Stimulated activated naive CD8-positive, alpha-beta T cell treated with anti-CD3 and anti-CD28 coated beads, Interleukin-15, Interleukin-2, amounts not matched to agents 100 U/mL and 50 U/mL, for 24 hours (primary cell): Measurements from ENCODE around the gene BCL2L11.

Experiments used
- ATAC-seq: fragments of 150-1000 bp; cut with Tn5 transposase; one replicate; pipeline ENCODE4 v1.10.0; 2021
- DNase-seq: peaks from one replicate; pipeline ENCODE4 v3.0.0; 2021

Gene BCL2L11

DNA sequence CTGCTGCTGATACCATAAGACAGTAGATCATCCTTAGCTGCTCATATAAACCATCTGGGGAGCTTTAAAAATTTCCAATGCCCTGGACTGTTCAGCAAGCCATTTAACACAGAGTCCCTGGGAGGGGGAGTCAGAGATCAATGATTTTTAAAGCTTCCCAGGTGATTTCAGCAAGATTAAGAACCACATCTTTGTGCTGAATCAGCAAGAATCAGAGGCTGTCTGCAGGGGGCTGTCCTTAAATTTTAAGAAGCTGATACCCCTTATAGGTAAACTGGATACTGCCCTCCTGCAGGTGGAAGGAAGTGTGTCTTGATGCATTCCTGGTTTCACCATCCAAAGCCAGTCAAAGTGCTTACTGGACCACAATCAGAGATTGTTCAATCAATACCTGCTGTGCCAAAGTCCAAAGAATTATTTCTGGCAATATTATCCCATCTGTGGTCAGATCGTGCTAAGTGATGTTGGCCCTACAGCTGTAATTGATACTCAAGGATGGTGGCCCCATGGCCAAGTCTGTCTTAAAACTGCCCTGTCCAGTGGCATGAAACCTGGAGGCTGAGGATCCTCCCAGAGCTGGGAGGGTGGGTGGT, 72.2 kb downstream of the BCL2L11 start:
- DNase-seq: no peak
- ATAC-seq: no peak

DNA sequence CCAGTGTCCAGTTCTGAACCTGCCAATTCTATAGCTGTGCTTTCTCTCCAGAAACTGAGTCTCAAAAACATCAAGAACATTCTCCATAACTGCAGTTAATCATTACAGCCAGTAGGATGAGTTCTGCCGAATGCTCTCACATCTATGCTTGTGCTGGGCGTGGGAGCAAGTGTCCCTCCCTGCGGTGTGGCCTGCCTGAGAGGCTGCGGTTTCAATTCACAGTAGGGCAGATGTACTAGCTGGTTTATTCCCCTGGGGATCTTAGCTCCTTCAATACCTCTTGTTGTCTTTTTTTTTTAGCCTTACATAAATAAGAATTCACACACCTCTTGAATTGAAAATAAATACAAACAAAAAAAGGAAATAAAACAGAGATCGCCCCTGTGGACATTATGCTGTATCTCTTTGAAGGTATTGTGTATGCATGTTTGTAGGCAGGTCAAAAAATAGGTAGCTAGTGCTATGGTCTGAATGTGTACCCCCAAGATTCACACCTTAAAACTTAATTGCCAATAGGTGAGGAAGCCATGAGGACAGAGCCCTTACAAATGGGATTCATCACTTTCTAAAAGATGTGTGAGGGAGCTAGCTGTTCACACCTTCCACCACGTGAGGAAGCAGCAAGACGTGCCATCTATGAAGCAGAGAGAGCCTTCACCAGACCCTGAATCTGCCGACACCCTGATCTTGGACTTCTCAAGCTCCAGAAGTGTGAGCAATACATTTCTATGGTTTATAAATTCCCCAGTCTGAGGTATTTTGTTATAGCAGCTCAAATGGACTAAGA, 74.3 kb downstream of the BCL2L11 start:
- ATAC-seq (no peak), DNase-seq (no peak)

DNA sequence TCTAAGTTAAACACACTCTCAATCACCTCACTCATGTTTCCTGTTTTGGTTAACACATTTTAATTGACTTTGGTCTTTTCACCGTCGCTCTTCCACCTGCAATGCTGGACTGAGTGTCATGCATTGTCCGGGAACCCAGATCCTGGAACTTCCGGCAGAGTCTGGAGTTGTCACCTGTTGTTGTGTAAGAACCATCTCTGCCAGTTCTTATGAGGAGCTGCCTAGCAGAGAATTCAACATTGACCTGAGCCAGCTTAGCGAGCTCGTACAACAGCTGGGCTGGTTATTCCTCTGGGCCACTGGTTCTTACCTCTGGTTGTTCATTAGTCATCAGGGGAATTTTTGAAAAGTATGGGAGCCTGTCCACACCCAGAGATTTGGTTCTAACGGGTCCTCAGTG, 75.7 kb downstream of the BCL2L11 start:
- no peak for ATAC-seq
- DNase-seq: no peak

DNA sequence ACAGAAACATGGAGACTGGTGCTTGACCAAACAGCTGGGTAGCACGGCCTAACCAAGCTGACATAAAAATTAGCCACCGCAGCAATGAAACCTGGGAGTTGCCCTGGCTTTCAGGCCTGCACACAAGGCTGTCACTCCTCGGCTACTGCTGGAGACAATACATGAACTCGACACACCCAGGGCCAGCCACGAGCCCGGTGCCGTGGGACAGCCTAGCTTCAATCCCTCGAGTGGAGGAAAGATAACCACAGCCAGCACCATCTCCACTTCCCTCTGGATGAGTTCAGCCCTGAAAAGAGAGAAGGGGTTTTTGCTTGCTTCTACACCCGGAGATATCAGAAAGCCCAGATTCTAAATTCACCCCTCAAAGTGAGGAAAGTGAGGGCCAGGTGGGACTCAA, 78.0 kb downstream of the BCL2L11 start:
- ATAC-seq: no peak
- no peak for DNase-seq

DNA sequence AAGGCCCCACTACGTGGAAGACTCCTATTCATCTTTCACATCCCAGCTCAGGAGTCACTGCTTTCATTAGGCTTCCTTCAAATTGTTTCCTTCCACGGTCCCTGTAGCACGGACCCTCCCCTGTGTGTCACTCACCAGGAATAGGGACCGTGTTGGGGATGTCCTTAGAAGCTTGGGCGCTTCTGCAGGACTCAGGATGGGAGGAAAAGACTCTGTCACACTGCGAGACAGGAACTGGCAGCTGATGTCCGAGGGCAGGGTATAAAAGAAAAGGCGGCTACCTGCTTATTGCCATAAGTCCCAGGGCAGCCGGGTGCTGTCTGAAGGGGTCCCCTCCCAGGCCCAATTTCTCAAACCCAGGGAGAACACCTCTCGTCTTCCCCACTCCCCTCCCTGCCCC, 79.1 kb downstream of the BCL2L11 start:
- ATAC-seq (no peak), DNase-seq (no peak)

DNA sequence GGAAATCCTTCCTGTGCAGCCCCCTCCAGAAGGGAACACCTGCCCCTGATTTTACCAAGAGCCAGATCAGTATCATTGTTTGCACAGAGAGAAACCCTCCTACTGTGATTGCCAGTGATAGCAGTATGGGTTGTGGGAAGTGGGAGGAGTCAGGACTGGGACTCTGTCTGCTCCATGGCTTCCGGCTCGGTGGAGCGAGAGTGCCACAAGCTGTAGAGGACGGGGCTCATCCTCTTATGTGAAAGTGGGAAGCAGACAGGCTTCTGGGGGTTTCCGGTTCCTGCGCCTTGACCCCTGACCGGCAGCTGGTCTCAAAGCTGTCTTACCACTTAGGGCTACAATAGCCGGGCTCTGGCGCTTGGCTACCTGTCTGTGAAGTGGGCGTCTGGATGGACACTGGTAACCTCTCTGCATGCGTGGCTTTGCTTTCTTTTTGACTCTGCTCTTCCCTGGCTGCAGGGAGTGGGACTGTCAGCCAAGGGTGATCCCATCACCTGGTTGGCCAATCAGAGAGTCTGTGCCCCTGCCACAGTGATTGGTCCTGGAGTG, 79.7 kb downstream of the BCL2L11 start:
- ATAC-seq (no peak), DNase-seq (no peak)

DNA sequence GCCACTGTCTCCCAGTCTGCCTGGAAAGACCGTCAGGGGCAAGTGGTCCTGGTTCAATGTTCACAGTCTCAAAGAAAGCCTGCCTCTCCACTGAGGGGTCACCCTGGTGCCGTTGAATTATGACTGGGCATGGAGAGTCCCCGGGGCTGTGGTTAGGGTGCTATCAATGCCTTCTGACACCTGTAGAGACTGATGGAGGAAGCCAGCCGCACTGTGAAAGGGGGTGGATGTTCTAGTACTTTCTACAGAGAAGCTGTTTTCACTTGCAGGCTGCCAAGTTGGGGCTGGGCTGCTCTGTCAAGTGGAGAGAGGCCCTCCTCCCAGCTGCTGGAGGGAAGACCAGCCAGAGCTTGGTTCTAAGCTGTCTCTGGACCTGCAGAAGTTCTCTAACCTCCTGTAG, 80.5 kb downstream of the BCL2L11 start:
- ATAC-seq: peak; percentile 45

DNA sequence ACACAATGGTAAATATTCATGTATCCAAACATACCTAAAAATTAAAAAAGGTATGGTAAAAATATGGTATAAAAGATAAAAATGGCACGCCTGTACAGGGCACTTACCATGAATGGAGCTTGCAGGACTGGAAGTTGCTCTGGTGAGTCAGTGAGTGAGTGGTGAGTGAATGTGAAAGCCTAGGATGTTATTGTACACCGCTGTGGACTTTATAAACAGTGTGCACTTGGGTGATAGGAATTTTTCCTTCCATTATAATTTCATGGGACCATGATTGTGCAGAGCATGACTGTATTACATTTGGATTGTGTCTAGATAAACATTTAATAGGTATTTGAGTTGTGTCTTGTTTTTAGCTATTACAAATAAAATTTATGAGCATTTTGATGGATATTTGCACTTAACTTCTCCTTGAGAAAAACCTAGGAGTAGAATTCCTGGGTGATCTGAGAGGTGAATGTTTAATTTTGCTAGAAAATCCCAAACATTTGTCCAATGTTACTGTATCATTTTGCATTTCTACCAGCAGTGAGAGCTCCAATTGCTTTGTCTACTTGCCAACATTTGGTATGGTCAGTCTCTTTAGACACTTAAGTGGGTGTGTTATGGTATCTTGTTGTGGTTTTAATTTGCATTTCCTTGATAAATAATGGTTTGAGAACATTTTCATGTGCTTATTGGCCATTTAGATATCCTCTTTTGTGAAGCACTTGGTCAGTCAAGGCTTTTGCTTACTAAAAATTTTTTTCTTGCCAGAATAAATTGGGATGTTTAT, 81.7 kb downstream of the BCL2L11 start:
- no peak for DNase-seq

More for the DNA sequence above, 80.5 kb downstream of the BCL2L11 start:
- DNase-seq: peak; percentile 15

DNA sequence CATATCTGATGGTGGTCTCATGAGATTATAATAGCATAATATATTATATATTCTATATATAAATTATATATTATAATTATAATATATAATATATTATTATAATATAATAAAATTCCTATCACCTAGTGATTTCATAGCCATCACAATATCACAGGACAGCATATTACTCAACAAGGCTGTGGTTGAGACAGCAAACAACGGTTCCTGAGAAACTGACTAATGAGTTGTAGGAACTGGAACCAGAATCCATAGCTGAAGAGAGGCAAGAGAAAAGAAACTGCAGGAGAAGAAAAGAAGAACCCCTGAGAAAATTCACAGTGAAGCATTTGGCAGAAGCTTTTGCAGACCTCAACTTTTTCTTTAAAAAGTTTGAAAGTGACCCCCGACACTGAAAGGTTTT, 84.0 kb downstream of the BCL2L11 start:
- no peak for DNase-seq
- ATAC-seq: no peak

More for the DNA sequence above, 81.7 kb downstream of the BCL2L11 start:
- no peak for ATAC-seq

DNA sequence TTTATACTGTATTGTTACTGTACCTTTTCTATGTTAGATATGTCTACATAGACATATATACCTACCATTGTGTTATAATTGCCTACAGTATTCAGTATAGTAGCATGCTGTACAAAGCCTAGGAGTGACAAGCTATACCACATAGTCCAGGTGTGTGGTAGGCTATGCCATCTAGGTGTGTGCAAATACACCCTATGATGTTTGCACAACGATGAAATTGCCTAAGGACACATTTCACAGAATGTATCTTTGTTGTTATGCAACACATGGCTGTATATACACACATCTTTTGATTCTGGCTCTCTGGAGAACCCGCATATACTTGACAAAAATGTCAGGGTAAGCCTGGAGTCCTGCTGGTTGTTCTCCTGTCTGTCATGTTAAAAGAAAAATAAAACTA, 85.1 kb downstream of the BCL2L11 start:
- DNase-seq: no peak
- ATAC-seq: no peak

DNA sequence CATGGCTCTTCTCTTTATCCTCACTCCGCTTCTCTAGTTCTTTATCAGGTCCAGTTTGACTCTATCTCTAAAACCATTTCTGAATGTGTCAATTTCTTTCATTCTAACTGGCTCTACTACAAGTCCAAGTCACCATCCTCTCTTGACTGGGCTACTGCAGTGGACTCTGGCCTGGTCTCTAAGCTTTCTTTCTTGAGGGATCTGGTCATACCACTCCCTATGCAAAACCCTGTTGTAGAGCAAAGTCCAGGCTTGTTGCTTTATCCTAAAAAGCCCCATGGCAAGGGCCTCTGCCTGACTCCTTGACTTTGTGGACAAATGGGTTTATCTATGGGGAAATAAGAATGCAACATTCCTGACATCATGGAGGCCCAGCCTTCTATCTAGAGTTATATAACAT, 87.1 kb downstream of the BCL2L11 start:
- no peak for ATAC-seq
- DNase-seq: no peak

DNA sequence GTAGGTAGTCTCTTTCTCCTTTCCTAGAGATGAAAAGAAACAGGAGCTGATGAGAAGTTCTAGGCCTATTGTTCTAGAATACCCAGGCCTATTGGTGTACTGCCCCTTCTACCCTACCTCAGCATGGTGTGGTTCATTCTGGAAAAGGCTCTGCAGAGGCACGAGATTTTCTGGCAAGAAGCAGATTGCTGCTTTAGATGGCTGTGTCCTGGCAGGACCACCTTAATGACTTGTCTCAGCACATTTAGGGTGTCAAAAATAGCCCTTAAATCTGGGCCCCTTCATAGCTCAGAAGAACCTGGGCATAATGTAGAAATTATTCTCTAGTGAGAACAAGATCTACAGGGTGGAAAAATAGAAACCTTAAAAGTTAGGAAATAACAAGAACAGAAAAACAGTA, 87.9 kb downstream of the BCL2L11 start:
- DNase-seq (no peak), ATAC-seq (no peak)

DNA sequence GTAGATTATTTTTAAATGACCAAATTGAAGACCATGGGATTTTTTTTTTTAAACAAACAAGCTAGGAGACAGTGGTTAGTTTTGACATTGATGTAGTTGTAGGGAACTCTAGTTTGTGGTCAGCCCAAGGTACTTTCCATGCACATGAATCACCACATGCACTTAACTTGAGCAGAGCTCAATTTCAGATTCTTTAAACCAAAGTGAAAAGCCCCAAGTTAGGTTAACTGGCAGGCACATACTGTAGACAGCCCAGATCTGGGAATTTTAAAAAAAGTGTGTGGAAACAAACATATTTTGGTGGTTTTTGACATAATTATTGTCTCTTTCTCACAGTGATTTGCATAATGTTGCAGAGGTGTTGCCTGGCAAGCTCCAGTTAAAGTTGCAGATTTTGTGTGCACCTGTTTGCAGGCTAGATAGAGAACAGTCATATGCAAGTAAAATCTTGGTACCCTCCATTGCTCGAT, 88.4 kb downstream of the BCL2L11 start:
- ATAC-seq (peak; percentile 99), DNase-seq (peak; percentile 26)

DNA sequence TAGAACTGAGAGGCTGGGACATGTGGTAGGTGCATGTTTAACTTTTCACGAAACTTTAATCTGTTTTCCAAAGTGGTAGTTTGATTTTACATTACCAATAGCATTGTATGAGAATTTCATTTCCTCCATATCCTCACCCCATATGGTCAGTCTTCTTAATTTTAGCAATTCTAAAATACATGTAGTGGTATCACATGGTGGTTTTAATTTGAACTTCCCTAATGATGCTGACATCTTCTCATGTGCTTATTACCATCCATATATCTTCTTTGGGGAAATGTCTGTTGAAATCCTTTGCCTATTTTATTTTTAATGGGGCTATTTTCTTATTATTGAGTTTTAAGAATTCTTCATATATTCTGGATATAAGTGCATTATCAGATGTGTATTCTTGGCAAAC, 89.3 kb downstream of the BCL2L11 start:
- no peak for DNase-seq
- ATAC-seq: no peak

DNA sequence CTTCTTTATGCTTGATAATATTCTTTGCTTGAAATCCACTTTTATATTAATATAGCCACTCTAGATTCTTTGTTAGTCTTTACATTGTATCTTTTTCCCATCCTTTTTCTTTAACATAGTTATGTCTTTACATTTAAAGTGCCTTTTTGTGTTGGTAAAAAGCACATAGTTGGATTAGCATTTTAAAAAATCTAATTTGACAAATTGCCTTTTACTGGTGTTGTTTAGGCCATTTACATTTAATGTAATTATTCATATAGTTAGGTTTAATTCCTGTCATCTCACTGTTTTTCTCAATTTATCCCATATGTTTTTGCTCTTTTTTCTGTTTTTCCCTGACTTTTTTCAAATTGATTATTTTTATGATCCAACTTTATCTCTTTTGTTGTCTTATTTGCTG, 93.2 kb downstream of the BCL2L11 start:
- no peak for DNase-seq
- ATAC-seq: no peak

DNA sequence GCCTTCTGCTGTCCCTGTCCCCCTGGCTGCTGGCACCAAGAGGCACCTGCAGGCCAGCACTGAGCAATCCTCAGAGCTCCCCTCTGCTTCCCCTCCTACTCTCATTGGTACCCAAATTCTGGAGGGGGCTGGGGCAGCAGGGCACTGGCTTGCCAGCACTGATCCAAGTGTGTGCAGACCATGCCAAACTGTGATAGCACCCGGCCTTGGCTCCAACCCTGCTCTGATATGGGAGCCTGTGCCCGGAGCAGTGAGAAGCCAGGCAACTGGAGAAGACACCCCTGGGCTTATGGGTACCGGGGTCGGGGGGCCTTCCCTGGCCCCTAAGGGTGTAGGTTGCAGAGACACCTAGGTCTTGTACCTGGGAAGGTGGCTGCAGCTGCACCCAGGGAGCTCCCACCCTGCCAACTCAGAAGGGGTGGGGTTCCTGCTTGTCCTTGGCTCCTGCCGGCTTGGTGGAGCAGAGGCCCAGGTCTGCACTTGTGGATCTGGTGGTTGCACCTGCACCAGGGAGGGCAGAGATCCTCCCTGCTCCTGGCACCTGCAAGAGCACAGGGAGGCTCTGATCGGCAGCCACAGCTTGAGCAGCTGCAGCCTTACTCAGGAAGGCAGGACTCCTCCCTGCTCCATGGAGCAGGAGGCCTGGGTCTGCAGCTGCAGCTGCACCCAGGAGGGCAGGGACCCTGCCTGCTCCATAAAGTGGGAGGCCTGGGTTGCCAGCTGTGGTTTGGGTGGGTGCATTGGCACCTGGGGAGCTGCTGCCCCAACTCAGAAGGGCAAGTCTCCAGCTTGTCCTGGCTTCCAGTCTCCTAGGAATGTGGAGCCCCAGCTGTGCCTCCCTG, 96.3 kb downstream of the BCL2L11 start:
- DNase-seq: no peak
- no peak for ATAC-seq
